Pancreas (tissue), 10 donors: ENCODE results near the gene METTL5. TPM values are rescaled to one million over a fixed set of nuclear protein-coding genes. Genes with fewer than 3 reads are reported as not detected.
A peak's percentile ranks its signal among the peaks of the same experiment; 100 is the strongest.
"Not testable (repeated sequence)": the region's sequence is repeated elsewhere in the genome, so short reads cannot be mapped to it uniquely, and the experiment has no call there.

ENCODE experiments used
- ATAC-seq, 4 donors: fragments of 200-7000 bp; cut with Tn5 transposase; one replicate each; pipeline versions ENCODE4 v1.8.0 to v1.9.1; 2020; ENCODE audit warnings: mild to moderate bottlenecking in 4 of 4, moderate library complexity in 4 of 4
- DNase-seq, 6 donors: peaks; one replicate each; pipeline ENCODE4 v3.0.0-alpha.2; 2020
- FAIRE-seq: peaks from 2 replicates; lab custom pipeline; 2012; peaks lifted over from hg19 to GRCh38; lab: Jason Lieb, UNC
- H3K27ac ChIP-seq, 4 donors: fragments of 200-600 bp; sonication (generic); 1 replicate in 3 of 4; 2 replicates in 1 of 4; pipeline versions ENCODE4 v1.5.0 to v1.8.0; 2020
- H3K27me3 ChIP-seq, 4 donors: fragments of 200-600 bp; one replicate each; pipeline ENCODE4 v1.8.0; 2021
- H3K36me3 ChIP-seq, 3 donors: fragments of 200-600 bp; sonication (generic) in 1 of 3; one replicate each; pipeline versions ENCODE4 v1.5.0 to v1.8.0; 2020 to 2021
- H3K4me1 ChIP-seq, 3 donors: fragments of 200-600 bp; one replicate each; pipeline ENCODE4 v1.8.0; 2021
- H3K4me3 ChIP-seq, 4 donors: fragments of 200-600 bp; sonication (generic) in 2 of 4; one replicate each; pipeline versions ENCODE4 v1.5.0 to v1.8.0; 2020 to 2021
- H3K9me3 ChIP-seq, 4 donors: fragments of 200-600 bp; one replicate each; pipeline ENCODE4 v1.8.0; 2021
- WGBS, 2 donors: extraction: QIAGEN DNeasy Blood & Tissue Kit; methylation state at CpG; one replicate each; pipeline ENCODE4 v1.1.7; 2013; 5-methylcytosine and 5-hydroxymethylcytosine counted together
- intact Hi-C, 3 donors: fragments of 100-400 bp; cut with DNase I; formaldehyde crosslinking; loops; one replicate each; pipeline versions ENCODE4 v1.11.1 to v1.14.2; 2022
- polyA plus RNA-seq, 2 donors: library from polyadenylated mRNA; stranded (reverse); fragments of 200-250 nt; gene quantifications; one replicate each; pipeline ENCODE4 v1.2.3, GENCODE V29; 2013
- total RNA-seq, 6 donors: library from RNA; stranded (reverse); fragmentation: NEBNext Ultra II Directional in 4 of 6; extraction: Animal tissue kit (Norgen Biotek cat#: 25700) in 4 of 6; gene quantifications; one replicate each; pipeline versions ENCODE4 v1.2.1 to v1.2.4, GENCODE V29; 2021 to 2023
- TF ChIP-seq, protein P1 (sequence below), 4 donors: fragments of 200-600 bp; sonication (generic) in 3 of 4; IDR thresholded peaks; one replicate each; pipeline versions ENCODE4 v1.5.0 to v1.8.0; 2021; ENCODE audit warnings: antibody characterized with exemption in 4 of 4
- donor health status: healthy with polysubstance abuse.
- donor health status: DM: no; HTN: no; CAD: no; lungs with moderate emphysema.
- donor health status: DM: no; HTN: no; CAD: no.
- donor health status: control.
- donor health status: control.
- donor health status: Bipolar disorder and iron deficiency.
- donor health status: DM: yes; HTN: yes; CAD: no.
- donor health status: DM: no; HTN: no; CAD: no.
- donor health status: DM: no; HTN: no; CAD: no.
- donor health status: DM: yes; HTN: yes; CAD: no.

The METTL5 gene
- total and polyA plus RNA-seq, 8 donors, result 29.7 to 41.3 (median 33.8) TPM

- TF ChIP-seq, protein P1, sequence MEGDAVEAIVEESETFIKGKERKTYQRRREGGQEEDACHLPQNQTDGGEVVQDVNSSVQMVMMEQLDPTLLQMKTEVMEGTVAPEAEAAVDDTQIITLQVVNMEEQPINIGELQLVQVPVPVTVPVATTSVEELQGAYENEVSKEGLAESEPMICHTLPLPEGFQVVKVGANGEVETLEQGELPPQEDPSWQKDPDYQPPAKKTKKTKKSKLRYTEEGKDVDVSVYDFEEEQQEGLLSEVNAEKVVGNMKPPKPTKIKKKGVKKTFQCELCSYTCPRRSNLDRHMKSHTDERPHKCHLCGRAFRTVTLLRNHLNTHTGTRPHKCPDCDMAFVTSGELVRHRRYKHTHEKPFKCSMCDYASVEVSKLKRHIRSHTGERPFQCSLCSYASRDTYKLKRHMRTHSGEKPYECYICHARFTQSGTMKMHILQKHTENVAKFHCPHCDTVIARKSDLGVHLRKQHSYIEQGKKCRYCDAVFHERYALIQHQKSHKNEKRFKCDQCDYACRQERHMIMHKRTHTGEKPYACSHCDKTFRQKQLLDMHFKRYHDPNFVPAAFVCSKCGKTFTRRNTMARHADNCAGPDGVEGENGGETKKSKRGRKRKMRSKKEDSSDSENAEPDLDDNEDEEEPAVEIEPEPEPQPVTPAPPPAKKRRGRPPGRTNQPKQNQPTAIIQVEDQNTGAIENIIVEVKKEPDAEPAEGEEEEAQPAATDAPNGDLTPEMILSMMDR (IDR thresholded peaks at IDR 0.05), result no peak
- Histone ChIP-seq H3K27ac (peak within 1 kb of the TSS; percentile 62 to 82 (median 80)), H3K4me1 (peaks cover 7 to 26% (median 19%) of the 10 kb centered on the region in 3 donors), H3K27me3 (no peaks in the 10 kb centered on the region), H3K9me3 (no peaks in the 10 kb centered on the region), H3K4me3 (peak within 1 kb of the TSS; percentile 68 to 89 (median 80)), H3K36me3 (no peaks in the 10 kb centered on the region)
- DNase-seq, result peak; percentile 91 to 96 (median 94)
- peak; percentile 85 to 93 (median 86) for ATAC-seq
- intact Hi-C loops, result no loop called here
- no peak for FAIRE-seq
- 0% methylated on average over 78 to 104 of the region's 104 CpGs for WGBS, 2 donors
Observed at GRCh38 chr2:169827272-169828140, 2.8 kb upstream of the METTL5 start, which contains the start of gene UBR3. Gene UBR3, plus strand, starts transcription at chr2:169827454. Its CDS starts 54 bp downstream, at chr2:169827508.

DNA sequence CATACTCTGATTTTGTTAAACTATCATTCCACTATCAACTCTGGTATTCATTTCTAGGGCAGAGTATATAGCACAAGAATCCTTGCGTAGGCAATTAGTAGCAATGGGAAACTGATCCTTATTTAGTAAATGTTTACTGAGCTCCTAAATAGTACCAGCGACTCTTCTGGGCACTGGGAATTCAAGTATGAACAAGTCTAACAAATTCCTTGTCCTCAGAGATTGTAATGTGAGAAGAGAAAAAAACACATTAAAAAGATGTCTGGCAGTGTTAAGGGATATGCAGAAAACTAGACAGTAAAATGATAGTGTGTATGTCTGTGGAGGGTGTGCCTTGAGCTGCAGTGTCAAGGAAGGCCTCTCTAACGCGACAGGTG is 721 bp downstream of the METTL5 start:
- 10 to 14% methylated on average over 4 of the region's 4 CpGs for WGBS, 2 donors
- DNase-seq (no peak), FAIRE-seq (no peak), ATAC-seq (no peak)
- Histone ChIP-seq H3K36me3 (no peaks in the 10 kb centered on the region), H3K4me1 (peaks cover 7 to 25% (median 16%) of the 10 kb centered on the region in 3 donors), H3K9me3 (no peaks in the 10 kb centered on the region), H3K27ac (peak overlapping the region in 3 of 4 donors; percentile 54 to 78 (median 67)), H3K27me3 (no peaks in the 10 kb centered on the region), H3K4me3 (peak overlapping the region; percentile 69 to 88 (median 71))
- TF ChIP-seq, protein P1 (IDR thresholded peaks at IDR 0.05), result no peak
- intact Hi-C loops, result loop anchor here in 1 of 3 donors (5.0 kb wide), 1 partner anchor 103 kb away; no protein-coding TSS in a partner anchor

DNA sequence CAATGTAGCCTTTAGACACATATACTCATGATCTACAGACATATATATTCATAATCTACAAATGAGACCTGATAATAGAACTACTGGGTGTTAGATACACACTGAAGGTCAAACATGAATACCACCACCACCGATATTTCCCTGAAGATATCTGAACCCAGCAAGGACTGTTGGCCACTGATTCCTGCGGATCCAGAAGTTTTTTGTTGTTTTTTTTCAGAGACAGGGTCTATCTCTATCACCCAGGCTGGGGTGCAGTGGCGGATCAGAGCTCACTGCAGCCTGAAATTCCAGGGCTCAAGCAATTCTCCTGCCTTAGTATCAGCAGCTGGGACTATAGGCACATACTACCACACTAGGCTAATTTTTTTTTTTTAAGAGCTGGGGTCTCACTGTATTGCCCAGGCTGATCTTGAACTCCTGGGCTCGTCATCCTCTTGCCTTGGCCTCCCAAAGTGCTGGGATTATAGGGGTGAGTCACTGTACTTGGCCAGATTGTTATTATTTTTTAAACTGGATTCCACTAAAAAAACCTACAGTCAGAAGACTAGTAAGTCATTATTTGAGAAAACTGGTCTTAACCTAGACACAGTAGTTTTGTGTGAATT is 1.8 kb downstream of the METTL5 start:
- FAIRE-seq, result no peak
- Histone ChIP-seq H3K9me3 (no peaks in the 10 kb centered on the region), H3K27ac (no peak overlapping the region), H3K4me1 (peaks cover 7 to 21% (median 16%) of the 10 kb centered on the region in 3 donors), H3K36me3 (no peaks in the 10 kb centered on the region), H3K4me3 (no peak overlapping the region), H3K27me3 (no peaks in the 10 kb centered on the region)
- intact Hi-C loops, result loop anchor here in 1 of 3 donors (5.0 kb wide), 1 partner anchor 104 kb away; no protein-coding TSS in a partner anchor
- no peak for DNase-seq
- 70 to 81% methylated on average over 4 of the region's 4 CpGs for WGBS, 2 donors
- no peak for ATAC-seq
- TF ChIP-seq, protein P1 (IDR thresholded peaks at IDR 0.05), result no peak

GRCh38 chr2:169822036-169822435 is 2.7 kb downstream of the METTL5 start:
- no peak overlapping the region for H3K27ac ChIP-seq
- no peak for DNase-seq
- H3K9me3 ChIP-seq, result no peaks in the 10 kb centered on the region
- 52 to 60% methylated on average over 3 of the region's 3 CpGs for WGBS, 2 donors
- FAIRE-seq, result no peak
- H3K27me3 ChIP-seq, result no peaks in the 10 kb centered on the region
- no peak overlapping the region for H3K4me3 ChIP-seq
- no peaks in the 10 kb centered on the region for H3K36me3 ChIP-seq
- TF ChIP-seq, protein P1 (IDR thresholded peaks at IDR 0.05), result no peak
- intact Hi-C loops, result loop anchor here in 1 of 3 donors (5.0 kb wide), 1 partner anchor 105 kb away; no protein-coding TSS in a partner anchor
- no peak for ATAC-seq
- H3K4me1 ChIP-seq, result peaks cover 7 to 21% (median 16%) of the 10 kb centered on the region in 3 donors

GRCh38 chr2:169820101-169820500 is 4.6 kb downstream of the METTL5 start:
- not testable (repeated sequence) for ATAC-seq, DNase-seq, H3K27ac ChIP-seq, H3K27me3 ChIP-seq, FAIRE-seq, H3K4me3 ChIP-seq, H3K36me3 ChIP-seq, H3K9me3 ChIP-seq
- 91 to 93% methylated on average over 7 of the region's 7 CpGs for WGBS, 2 donors
- peaks cover 7 to 21% (median 16%) of the 10 kb centered on the region in 3 donors for H3K4me1 ChIP-seq
- intact Hi-C loops, result loop anchor here in 1 of 3 donors (5.0 kb wide), 1 partner anchor 107 kb away; no protein-coding TSS in a partner anchor
